ENCODE results near the gene LCE1F.

LCE1F gene, protein sequence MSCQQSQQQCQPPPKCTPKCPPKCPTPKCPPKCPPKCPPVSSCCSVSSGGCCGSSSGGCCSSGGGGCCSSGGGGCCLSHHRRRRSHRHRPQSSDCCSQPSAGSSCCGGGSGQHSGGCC

DNA sequence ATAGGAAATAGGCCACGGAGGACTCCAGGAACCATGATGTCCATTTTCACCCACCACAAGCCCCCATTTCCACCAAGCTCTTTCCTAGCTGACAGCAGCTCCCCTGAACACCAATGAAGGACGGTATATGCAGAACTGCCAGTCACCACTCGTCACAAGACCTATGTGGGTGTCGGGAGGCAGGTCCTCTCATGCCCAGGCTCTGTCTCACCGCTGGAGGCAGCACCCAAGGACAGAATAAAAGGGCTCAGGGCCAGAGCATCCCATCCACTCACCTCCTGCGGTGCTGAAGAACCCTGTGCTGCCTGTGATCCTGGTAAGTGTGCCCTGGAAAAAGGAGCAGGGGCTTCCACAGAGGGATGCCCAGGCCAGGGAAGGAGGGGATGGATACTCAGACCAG, at the start of gene LCE1F:
LCE1F (plus strand) TSS at position 266 of the 400 bp plus-strand sequence. CDS start 1,232 bp downstream, outside the sequence.
- no peak for DNase-seq

DNA sequence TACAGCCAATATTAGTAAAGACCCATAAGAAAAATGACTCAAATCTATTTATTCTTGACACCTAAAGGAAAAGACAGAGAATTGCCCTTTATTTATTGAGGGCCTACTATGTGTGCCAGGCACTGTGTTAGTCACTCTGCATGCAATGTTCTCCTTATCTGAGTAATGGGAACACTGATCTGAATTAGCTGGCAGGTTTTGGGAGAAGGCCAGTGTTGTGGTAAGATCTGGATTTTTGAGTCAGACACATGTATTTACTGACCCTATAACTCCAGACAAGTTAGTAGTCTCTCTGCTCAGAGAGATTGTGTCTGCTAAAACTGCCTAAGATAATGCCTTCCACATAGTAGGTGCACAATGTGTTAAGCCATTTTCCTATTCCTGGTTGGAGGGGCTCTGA, 49.7 kb upstream of the LCE1F start:
- DNase-seq: no peak

DNA sequence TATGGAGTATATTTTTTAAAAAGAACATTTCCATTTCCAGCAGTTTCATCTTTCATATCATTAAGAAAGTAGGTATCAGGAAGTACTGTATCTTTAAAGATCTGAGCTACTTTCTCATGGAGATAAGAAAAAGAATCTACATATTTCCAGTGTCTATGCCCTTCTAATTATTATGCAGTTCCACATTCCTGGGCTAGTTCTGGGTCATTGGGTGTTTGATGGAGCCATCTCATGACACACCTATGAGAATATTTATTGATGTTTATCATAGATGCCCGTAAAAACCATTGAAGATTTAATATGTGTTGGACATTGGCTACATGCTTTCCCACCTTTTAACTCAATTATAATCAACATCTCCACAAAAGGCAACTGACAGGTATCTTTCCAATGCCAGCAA, 46.0 kb upstream of the LCE1F start:
- DNase-seq: no peak

DNA sequence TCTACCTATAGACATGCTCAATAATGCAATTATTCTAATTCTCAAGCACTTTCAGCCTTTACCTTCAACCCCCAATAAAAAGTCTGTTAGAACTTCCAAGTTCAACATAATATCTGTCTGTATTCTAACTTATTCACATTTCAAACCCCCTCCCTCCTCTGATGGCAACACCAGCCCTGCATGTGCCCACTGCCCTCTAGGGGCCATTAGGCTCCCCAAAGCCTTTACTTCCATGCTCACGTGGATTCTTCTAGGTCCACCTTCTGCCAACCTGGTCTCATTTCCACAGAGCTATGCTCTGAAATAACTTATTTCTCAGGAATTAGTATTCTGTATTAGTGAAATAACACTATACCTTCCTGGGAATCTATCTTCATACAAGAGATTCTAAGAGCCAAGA, 39.3 kb upstream of the LCE1F start:
- DNase-seq: no peak

DNA sequence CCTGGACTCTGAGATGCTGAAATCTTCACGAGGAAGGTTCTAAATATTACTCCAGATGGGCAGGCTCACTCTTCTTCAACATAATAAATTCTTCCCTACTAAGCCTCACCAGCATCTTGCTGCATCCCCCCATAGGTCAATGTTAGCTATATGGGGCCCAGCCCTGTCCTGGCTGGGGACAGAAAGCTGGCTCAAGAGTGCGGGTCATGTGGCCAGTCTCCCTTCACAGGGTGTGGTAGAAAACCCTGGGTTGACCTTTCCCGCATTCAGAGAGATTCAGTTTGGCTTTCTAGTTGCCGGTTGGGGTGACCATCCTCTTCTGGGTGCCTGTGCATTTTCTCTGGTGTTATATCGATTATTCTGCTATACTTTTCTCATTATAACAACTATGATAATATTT, 36.9 kb upstream of the LCE1F start:
- DNase-seq: no peak

DNA sequence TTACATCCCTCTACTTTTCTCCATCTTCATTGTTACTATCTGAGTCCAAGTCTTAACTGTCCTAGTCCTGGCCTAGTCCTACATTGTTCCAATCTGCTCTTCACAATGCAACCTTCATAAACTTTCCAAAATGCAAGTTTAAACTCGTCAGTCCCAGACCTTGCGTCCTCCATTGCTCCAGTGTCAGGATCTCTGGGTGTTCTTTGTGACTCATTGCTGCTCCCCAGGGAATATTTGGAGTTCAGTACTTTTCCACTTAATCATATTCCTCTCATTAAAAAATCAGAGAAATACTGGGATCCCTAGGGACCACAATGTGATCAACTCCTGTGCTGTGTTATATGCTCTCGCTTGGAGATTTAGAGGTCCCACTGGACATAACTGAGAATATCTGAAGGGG, 35.1 kb upstream of the LCE1F start:
- DNase-seq: no peak

DNA sequence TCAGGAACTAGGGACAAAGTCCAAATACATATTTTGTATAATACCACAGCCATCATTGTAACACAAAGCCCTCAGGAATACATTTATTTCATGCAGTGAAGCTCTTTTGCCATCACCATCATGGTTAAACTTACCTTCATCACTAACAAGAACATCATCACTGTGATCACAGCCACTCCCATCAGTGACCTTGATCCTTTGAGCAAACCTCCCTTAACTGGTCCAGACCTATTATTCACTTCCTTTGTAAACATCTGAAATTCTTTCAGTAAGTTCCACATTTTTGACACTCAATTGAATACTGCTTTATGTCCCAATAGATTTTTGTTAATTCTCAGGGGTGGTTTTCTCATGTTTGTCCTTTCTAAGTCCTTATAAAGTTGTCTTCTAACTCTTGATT, 33.3 kb upstream of the LCE1F start:
- no peak for DNase-seq

DNA sequence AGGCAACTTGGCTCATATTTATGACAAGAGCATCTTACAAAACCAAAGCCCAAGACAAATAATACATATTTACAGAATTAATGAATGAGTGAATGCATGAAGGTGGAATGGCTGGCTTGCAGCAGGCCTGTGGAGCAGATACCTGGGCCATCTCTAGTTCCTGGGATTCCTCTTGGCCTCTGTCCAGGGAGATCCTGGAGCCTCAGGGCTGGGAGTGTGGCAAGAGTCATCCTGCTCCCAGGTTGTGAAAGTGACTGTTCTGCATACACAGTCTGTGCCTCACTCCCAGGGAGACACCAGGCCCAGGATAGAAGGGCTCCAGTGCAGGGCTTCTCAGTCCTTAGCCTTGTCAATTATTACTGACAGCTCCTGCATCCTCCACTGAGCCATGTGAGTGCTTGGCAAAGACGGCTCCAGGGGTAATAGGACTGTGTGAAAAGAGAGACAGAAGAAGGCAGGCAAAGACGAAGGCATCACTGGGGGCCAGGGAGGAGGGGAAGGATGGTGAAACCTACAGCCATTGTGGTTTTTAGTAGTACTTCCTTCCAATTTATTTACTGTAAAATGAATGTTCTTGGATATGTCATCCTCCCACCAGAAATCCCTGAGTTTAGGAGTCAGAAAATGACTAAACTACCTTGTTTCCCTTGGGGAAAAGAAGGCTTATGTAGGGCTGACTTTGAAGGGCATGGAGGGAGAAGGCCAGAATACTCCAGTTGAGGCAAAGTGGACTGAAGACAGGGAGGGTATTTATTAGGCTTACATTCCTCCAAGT, 31.4 kb upstream of the LCE1F start:
- no peak for DNase-seq

DNA sequence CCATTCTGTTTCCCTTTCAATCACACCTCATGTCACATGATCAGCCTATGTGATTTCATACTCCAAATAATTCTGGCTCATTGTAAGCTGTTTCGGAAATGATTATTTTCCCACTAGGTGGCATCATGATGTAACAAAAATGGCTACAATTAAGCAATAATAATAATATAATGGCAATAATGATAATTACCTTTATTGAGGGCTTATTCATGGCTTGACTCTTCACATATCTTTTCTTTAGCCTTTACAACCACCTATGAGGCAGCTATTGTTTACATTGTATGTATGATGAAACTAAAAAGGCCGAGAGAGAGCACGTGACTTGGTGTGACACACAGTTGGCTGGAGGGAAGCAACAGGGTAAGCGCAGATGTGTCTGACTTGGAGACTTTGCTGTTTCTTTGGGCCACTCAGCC, 29.6 kb upstream of the LCE1F start:
- no peak for DNase-seq

DNA sequence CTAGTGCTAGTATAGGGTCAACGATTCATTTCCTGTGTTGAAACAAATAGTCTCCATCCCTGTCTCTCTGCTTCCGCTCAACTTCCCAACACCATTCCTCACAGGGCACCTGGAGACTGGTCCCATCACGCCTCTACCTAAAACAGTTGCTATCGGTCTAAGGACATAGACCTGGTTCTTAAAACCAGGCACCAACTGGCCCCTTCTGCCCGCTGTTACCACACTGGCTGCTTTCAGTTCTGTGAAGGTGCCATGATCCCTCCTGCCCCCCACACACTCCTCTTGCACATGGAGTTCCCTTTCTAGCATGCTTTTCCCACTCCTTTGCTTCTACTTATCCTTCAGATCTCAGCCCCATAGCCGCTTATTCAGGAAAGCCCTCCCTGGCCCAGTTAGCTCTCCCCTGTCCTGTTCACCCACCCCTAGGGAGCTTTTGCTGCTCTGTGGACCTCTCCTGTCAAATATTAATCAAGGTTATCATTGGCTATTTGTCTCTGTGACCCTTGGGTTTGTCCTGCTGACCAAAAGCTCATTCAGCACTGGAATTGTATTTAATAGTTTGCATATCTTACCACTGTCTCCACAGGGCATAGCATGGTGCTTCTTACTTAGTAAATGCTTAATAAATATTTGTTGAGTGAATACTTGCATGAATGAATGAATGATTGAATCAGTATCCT, 29.0 kb upstream of the LCE1F start:
- DNase-seq: no peak

DNA sequence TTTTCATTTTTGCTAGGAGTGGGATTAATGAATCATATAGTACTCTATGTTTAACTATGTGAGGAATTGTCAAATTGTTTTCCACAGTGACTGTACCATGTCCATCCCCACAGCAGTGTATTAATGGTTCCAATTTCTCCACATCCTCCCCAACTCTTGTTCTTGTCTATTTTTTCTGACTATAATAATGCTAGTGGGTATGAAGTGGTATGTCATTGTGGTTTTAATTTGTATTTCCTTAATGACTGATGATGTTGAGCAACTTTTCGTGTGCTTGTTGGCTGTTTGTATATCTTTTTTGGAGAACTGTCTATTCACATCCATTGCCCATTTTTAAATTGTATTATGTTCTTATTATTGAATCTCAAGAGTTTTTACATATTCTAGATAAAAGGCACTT, 27.1 kb upstream of the LCE1F start:
- DNase-seq: no peak

DNA sequence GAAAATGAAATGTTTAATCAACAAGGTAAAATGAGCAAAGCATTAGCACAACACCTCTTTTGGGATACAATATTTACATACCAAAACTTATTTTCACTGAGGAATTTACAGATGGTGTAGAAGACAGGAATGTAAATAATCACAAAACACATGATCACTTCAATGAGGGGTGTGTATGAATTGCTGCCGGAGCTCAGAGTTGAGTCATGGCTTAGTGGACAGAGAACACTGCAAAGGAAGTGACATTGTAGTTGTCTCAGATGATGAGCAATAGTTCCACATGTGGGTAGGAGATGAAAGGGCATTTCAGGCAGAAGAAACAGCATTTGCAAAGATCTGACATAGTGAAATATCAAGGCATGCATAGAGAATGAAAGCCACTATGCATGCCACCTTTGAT, 22.7 kb upstream of the LCE1F start:
- no peak for DNase-seq

DNA sequence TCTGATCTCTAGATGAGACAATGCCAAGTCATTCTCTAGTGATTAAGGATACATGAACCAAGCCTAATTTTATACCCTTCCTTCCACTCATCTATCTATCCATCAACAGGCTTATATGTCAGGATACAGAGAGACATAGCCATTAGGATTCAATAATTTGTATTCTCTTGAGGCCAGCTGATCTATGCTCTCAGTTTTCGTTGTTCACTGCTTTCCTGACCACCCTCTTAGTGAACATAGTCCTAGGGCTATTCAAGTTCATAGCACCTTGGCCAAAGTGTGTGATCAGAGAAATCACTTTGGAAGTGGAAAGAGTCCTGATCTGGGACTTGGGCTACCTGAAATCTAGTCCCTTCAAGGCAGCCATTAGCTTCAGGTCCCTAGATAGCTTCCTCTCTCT, 21.4 kb upstream of the LCE1F start:
- no peak for DNase-seq

DNA sequence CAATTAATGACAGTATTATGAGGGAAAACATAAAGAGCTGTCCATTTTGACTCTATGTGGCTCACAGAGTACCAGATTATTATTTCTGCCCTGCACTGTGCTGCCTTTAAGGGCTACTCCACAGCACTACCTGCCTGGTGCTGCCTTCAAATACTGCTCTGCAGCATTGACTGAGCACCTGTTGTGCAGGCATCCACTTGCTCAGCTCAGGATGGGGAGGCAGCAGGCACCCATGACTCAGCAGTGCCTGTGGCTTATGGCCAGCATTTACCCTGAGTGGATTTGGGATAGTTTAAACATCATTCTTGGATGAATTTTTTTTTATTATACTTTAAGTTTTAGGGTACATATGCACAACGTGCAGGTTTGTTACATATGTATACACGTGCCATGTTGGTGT, 18.1 kb upstream of the LCE1F start:
- no peak for DNase-seq

DNA sequence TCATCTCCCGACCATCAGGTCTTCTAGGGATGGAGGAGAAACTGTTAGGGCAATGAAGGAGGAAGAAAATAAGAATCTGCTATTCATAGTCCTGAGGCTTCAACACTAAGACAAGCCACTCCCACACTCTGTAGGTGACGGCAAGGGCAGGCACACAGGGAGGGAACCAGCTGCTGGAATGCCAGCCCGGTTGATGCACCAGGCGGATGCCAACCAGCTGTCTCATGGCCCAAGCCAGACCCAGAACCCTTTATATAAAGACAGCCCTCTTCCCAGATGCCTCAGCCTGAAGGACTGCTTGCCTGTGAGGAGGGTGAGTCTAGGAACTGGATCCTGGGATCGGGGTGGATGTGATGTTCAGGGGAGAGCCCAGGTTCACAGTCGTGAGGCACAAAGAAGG, 17.2 kb upstream of the LCE1F start, which contains the start of gene KPRP:
KPRP (plus strand) TSS at position 279 of the 400 bp plus-strand sequence. CDS start 1,564 bp downstream, outside the sequence.
- no peak for DNase-seq

DNA sequence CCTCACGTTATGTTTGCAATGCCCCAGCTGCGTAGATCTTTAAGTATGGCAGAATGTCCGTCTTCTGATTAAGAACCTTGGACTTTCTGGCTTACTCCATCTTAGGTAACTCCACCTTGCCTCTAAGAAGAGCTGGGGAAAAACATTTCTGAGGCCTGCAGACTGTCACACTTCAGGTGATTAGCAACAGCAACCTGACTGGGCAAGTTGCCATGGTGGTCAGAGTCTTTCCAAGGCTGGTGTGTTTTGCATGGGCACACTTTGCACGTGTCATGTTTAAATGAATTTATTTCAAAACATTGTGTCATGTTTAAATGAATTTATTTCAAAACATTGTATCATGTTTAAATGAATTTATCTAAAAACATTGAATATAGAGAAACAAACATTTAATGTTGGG, 16.3 kb upstream of the LCE1F start:
- no peak for DNase-seq

DNA sequence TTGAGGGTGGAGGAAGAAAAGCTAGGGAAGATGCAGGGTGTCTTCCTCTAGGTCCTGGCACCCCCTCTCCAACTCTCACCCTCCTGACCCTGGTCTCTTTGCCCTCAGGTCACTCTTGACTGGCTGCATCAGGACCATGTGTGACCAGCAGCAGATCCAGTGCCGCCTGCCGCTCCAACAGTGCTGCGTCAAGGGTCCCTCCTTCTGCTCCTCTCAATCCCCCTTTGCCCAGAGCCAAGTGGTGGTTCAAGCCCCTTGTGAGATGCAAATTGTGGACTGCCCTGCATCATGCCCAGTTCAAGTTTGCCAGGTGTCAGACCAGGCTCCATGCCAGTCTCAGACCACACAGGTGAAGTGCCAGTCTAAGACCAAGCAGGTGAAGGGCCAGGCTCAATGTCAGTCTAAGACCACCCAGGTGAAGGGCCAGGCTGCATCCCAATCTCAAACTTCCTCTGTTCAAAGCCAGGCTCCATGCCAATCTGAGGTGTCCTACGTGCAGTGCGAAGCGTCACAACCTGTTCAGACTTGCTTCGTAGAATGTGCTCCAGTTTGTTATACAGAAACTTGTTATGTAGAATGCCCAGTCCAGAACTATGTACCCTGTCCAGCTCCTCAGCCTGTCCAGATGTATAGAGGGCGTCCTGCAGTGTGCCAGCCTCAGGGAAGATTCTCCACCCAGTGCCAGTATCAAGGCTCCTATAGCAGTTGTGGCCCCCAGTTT, 15.3 kb upstream of the LCE1F start:
- DNase-seq: no peak

DNA sequence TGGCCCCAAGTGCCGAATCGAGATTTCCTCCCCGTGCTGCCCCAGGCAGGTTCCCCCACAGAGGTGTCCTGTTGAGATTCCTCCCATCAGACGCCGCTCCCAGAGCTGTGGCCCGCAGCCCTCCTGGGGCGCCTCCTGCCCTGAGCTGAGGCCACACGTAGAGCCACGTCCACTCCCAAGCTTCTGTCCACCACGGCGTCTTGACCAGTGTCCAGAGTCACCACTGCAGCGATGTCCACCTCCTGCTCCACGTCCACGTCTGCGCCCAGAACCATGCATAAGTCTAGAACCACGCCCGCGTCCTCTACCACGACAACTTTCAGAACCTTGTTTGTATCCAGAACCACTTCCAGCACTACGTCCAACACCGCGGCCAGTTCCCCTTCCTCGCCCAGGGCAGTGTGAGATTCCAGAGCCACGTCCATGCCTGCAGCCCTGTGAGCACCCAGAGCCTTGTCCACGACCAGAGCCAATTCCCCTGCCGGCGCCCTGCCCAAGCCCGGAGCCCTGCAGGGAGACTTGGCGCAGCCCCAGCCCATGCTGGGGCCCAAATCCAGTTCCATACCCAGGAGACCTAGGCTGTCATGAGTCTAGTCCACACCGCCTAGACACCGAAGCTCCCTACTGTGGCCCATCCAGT, 14.3 kb upstream of the LCE1F start:
- no peak for DNase-seq

DNA sequence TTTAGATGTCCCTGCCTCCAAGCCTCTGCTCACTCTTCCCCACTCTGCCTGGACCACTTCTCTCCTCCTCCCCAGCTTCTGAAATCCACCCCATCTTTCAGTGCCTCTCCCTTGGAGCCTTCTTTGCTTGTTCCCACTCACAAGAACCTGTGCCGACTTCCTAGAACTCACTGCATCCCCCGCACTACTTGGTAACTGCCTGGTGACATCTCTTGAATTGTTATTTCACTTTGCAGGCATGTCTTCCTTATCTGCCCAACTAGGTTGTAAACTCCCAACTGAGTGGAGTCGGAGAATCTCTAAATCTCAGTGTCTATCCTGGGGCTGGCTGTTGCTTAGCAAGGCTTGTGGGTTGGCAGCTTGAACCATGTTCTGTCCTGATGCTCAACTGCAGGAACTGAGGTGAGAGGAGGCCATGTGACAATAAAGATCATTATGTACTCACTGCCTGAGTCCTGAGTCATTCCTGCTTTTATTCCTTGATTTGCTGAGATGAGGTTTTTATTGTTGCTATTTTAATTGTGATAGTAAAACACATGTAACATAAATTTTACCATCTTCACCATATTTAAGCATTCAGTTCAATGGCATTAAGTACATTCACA, 13.2 kb upstream of the LCE1F start:
- no peak for DNase-seq

DNA sequence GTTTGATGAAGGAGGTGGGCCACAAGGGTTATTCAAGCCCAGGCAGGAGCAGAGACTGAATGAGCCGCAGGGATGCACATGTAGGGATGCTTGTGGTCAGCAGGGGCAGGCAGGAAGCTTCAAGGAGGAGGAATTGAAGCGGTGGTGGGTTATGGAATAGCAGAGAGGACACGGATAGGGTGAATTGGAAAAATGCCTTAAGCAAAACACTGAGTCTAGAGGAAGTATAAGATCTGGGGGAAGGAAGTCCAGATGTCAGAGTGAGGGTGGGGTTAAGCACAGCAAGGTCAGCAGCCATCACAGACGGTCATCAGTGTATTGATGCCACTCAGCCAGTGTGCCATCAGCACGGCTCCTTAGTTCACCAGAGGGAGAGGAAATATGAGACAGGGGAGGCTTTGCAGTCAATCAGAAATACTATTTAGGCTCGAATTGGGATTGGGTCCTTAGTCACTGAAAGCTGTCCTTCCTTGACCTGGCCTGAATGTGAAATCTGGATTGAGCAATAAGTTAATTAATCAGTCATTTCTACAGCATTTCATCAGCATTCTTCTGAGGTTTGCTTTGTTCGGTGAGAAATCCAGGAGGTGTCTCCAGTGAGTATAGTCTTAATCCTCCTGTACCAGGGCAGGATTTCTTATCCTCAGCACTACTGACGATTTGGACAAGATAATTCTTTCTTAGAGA, 6.0 kb upstream of the LCE1F start:
- no peak for DNase-seq

DNA sequence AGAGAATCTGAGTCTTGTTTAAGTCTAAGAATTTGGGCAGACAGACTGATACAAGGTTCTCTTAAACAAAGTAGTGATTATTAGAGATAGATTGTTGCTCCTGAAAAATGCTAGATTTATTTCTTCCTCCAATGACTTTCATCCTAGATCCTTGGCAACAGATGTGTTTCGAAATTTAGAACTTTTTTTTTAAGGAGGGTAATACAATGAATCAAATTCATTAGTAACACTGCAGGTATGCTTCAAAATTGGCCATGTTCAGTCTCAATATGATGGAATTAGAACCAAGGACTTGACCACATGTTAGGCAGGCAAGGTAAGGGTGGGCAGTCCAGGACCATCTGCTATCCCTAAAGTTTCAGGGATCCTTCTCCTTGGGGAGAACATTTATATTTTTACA, 4.5 kb upstream of the LCE1F start:
- DNase-seq: no peak

DNA sequence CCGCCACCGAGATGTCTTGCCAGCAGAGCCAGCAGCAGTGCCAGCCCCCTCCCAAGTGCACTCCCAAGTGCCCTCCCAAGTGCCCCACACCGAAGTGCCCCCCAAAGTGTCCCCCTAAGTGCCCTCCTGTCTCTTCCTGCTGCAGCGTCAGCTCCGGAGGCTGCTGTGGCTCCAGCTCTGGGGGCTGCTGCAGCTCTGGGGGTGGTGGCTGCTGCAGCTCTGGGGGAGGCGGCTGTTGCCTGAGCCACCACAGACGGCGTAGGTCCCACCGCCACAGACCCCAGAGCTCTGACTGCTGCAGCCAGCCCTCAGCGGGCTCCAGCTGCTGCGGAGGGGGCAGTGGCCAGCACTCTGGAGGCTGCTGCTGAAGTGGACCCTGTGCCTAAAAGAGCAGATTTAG, 1.4 kb downstream of the LCE1F start:
- DNase-seq: no peak

Data from activated naive CD4-positive, alpha-beta T cell treated with anti-CD3 and anti-CD28 coated beads, Interleukin-2, amount 50 U/mL, for 16 hours (primary cell).